Stimulated activated CD4-positive, alpha-beta T cell treated with anti-CD3 and anti-CD28 coated beads, Interleukin-15, amount 100 ng/mL, for 24 hours (primary cell): ENCODE measurements around the gene SLC22A7.
A peak's percentile ranks its signal among the peaks of the same experiment; 100 is the strongest.

Experiments
- DNase-seq: peaks from one replicate; pipeline ENCODE4 v3.0.0-alpha.2; 2020

Gene SLC22A7

GRCh38 chr6:43297644-43298564 is at the start of gene SLC22A7:
SLC22A7 (plus strand) TSS chr6:43298260; CDS start chr6:43298359, 99 bp downstream.
- DNase-seq = no peak

- DNase-seq = no peak
These were observed 49.3 kb upstream of the SLC22A7 start for GRCh38 chr6:43248791-43249190.

GRCh38 chr6:43250992-43251373 is 47.1 kb upstream of the SLC22A7 start:
- no peak for DNase-seq

- no peak for DNase-seq
These were observed 44.7 kb upstream of the SLC22A7 start for GRCh38 chr6:43253401-43253800.

- peak; percentile 38 for DNase-seq
These were observed 43.8 kb upstream of the SLC22A7 start for GRCh38 chr6:43254138-43254817.

- DNase-seq = no peak
These were observed 43.2 kb upstream of the SLC22A7 start for GRCh38 chr6:43254846-43255245.

- no peak for DNase-seq
These were observed 42.5 kb upstream of the SLC22A7 start for GRCh38 chr6:43255408-43256054.

GRCh38 chr6:43256670-43257366 is 41.2 kb upstream of the SLC22A7 start:
- DNase-seq = no peak

GRCh38 chr6:43257367-43258145 is 40.5 kb upstream of the SLC22A7 start:
- DNase-seq = peak; percentile 36

GRCh38 chr6:43258180-43258579 is 39.9 kb upstream of the SLC22A7 start:
- no peak for DNase-seq

GRCh38 chr6:43258807-43259686 is 39.0 kb upstream of the SLC22A7 start:
- no peak for DNase-seq

GRCh38 chr6:43260791-43261190 is 37.3 kb upstream of the SLC22A7 start:
- DNase-seq = no peak

- DNase-seq = no peak
These were observed 36.9 kb upstream of the SLC22A7 start for GRCh38 chr6:43261198-43261597.

- DNase-seq = no peak
These were observed 35.9 kb upstream of the SLC22A7 start for GRCh38 chr6:43262000-43262779.

- no peak for DNase-seq
These were observed 35.2 kb upstream of the SLC22A7 start for GRCh38 chr6:43262780-43263313.

- DNase-seq = peak; percentile 84
These were observed 34.5 kb upstream of the SLC22A7 start for GRCh38 chr6:43263314-43264178.

- DNase-seq = no peak
These were observed 33.4 kb upstream of the SLC22A7 start for GRCh38 chr6:43264599-43265145.

- no peak for DNase-seq
These were observed 32.5 kb upstream of the SLC22A7 start for GRCh38 chr6:43265564-43265963.
